Left ventricle myocardium superior (tissue), 1 donor: ENCODE results near the gene SLC28A2. TPM values are rescaled to one million over a fixed set of nuclear protein-coding genes. Genes with fewer than 3 reads are reported as not detected.
"Not testable (repeated sequence)": the region's sequence is repeated elsewhere in the genome, so short reads cannot be mapped to it uniquely, and the experiment has no call there.

ENCODE experiments used
- ATAC-seq: fragments of 200-7000 bp; cut with Tn5 transposase; one replicate; pipeline ENCODE4 v1.9.1; 2020; ENCODE audit warnings: mild to moderate bottlenecking, moderate library complexity
- DNase-seq: peaks from one replicate; pipeline ENCODE4 v3.0.0-alpha.2; 2020
- intact Hi-C: fragments of 100-400 bp; cut with micrococcal nuclease; formaldehyde crosslinking; loops from one replicate; pipeline ENCODE4 v1.11.0; 2022
- total RNA-seq: library from RNA; stranded (reverse); fragmentation: NEBNext Ultra II Directional; extraction: Animal tissue kit (Norgen Biotek cat#: 25700); gene quantifications from one replicate; pipeline ENCODE4 v1.2.1, GENCODE V29; 2021
- donor health status: DM: no; HTN: yes; CAD: no; lungs with severe emphysema.

Gene SLC28A2
- total RNA-seq, 1 donor from 2014 or later, result not detected

DNA sequence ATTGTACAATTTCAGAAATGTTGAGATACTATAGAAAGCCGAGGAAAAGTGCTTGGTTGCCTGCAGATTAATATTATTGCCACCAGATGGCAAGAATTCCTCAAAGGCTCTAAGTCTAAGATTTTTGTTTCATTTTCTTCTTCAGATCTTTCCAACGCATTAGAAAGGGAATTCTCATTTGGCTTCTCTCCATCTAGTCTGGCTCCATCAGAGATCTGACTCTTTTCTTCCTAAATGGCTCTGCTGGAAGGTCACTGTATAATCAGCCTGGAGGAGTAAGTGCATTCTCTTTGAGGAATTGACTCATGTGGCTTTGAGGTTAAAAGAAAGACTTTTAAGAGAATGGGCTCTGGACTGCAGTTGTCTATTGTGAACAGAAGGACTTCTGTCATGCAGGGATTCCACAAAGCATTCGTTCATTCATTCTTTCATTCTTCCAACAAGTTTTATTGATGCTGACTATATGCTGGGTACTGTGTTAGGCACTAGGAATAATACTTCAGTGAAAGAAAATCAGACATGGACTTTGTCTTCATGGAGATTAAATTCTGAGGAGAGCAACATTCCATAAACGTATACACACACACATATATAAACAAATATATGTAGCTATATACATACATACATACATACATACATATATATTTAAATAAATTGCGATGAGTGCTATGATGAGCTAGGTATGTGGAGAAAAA is 55.3 kb downstream of the SLC28A2 start:
- ATAC-seq (peak; percentile 59), DNase-seq (no peak)
- intact Hi-C loops, result loop anchor here (5.0 kb wide), 1 partner anchor 95 kb away; a partner anchor contains a TSS

DNA sequence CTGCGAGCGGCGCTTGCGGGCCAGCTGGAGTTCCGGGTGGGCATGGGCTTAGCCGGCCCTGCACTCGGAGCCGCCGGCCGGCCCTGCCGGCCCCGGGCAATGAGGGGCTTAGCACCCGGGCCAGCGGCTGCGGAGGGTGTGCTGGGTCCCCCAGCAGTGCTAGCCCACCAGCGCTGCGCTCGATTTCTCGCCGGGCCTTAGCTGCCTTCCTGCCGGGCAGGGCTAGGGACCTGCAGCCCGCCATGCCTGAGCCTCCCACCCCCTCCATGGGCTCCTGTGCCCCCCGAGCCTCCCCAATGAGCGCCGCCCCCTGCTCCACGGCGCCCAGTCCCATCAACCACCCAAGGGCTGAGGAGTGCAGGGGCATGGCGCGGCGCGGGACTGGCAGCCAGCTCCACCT is 62.1 kb downstream of the SLC28A2 start:
- ATAC-seq, intact Hi-C loops: not testable (repeated sequence)

DNA sequence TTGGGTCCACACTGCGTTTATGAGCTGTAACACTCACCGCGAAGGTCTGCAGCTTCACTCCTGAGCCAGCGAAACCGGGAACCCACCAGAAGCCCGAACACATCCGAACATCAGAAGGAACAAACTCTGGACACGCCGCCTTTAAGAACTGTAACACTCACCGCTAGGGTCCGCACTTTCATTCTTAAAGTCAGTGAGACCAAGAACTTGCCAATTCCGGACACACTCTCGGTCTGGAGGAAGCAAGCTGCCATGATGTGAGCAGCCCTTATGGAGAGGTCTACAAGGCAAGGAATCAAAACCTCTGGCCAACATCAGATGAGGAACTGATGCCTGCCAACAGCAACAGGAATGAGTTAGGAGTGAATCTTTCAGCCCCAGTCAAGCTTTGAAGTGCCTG is 62.9 kb downstream of the SLC28A2 start:
- intact Hi-C loops, result no loop called here
- DNase-seq, result no peak
- peak; percentile 54 for ATAC-seq

More for the DNA sequence above, 62.1 kb downstream of the SLC28A2 start:
- not testable (repeated sequence) for DNase-seq

DNA sequence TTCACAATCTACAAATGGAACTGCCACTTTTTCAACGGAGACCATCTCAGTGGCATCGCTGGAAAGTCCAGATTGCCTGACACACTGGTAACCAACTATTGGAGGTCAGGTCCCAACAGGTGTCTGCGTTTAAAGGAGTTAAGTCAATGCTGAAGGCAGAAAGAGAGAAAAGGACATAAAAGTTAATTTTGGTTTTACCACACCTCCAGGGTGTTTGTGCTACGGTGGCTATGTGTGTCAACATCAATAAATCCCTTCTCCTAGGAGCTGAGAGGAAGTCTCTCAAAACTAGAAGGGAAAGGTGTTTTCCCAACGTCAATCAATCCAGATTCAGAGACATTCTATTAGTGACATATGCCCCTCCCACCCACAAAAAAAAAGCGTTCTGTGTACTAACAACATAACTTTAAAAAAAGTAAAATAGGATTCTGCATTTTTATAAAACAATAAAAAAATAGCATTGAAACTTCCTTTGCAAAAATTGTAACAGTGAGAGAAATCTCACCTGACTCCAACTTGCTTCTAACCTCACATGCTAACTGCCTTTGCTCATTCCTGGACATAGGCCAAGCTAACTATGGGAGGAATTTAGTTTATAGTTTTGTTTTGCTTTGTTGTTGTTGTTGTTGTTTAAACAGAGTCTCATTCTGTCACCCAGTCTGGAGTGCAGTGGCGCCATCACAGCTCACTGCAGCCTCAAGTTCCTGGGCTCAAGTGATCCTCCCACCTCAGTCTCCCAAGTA is 67.6 kb downstream of the SLC28A2 start:
- intact Hi-C loops, result no loop called here
- ATAC-seq, result no peak
- no peak for DNase-seq

DNA sequence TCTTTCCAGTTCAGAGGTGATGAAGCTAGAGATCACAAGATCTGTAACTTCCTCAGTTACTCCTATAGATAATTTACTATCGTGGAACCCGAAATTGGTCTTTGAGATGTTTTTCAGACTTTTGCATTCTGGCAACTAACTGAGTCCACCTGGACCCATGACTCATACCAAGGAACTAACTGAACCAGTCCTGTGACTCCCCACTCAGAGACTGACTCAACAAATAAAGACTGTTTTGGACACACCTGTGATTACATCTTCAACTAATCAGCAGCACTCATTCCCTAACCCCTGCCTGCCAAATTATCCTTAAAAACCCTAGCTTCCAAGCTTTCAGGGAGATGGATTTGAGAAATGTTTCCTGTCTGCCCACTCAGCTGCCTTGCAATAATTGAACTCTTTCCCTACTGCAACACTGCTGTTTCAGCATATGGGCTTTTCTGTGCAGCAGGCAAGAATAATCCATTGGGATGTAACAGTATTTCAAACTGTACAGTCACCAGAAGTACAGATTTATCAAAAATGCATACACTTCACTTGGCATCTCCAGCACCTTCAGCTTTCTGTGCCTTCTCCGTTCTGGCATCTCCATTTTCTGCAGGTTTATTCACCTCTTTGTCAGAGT is 68.7 kb downstream of the SLC28A2 start:
- DNase-seq, result no peak
- intact Hi-C loops, result no loop called here
- ATAC-seq, result no peak

DNA sequence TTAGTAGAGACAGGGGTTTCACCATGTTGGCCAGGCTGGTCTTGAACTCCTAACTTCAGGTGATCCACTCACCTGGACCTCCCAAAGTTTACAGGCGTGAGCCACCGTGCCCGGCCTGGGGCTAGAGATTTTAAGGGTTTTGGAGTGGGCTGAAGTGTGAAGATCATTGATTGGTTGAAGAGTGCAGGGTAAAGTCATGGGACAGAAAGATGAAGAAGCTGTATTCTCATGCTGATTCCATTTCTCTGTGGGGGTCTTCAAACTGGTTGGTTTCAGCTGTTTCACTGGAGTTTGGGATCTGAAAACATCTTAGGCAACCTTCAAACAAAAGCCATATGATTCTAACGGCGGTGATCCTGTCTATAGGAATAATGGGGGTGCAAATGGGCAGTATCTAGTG is 74.2 kb downstream of the SLC28A2 start:
- intact Hi-C loops, result no loop called here
- ATAC-seq (no peak), DNase-seq (no peak)

DNA sequence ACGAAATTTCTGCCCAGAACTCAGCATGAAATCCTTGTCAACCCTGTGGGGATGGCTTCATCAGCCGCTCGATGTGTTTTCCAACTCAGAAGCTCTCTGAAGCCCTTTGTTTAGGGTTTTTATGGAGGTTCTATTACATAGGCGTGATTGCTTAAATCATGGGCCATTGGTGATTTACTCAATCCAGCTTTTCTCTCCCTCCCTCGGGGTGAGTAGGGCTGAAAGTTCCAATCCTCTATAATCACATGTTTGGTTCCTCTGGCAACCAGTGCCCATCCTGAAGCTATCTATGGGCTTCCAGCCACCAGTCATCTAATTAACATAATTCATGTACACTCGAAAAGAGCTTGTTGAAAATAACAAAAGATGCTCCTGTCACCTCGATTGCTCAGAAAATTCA is 74.7 kb downstream of the SLC28A2 start:
- no peak for DNase-seq
- intact Hi-C loops, result no loop called here
- ATAC-seq, result no peak

Other genes starting within 250 kb of the SLC28A2 start
- gene SORD, start 229.0 kb upstream of the SLC28A2 start, total RNA-seq, result 13.6 TPM
- 0.05 TPM for gene DUOX2, start 138.1 kb upstream of the SLC28A2 start, total RNA-seq
- gene DUOXA2, start 137.9 kb upstream of the SLC28A2 start, total RNA-seq, result not detected
- 0.59 TPM for gene DUOXA1, start 122.4 kb upstream of the SLC28A2 start, total RNA-seq
- gene DUOX1, start 122.2 kb upstream of the SLC28A2 start, total RNA-seq, result 0.50 TPM
- 5.0 TPM for gene SHF, start 64.3 kb upstream of the SLC28A2 start, total RNA-seq
- 56.4 TPM for gene GATM, start 126.3 kb downstream of the SLC28A2 start, total RNA-seq